ENCODE measurements around the gene C1QTNF9. TPM values are rescaled to one million over a fixed set of nuclear protein-coding genes. Genes with fewer than 3 reads are reported as not detected.
"Not testable (repeated sequence)": the region's sequence is repeated elsewhere in the genome, so short reads cannot be mapped to it uniquely, and the experiment has no call there.

C1QTNF9 gene
- total RNA-seq, 1 donor from 2014 or later = not detected

- Mint-ChIP-seq H3K4me3 (ENCODE audit: unreplicated experiment) (no peak overlapping the region), H3K27ac (ENCODE audit: unreplicated experiment) (no peak overlapping the region), H3K9me3 (ENCODE audit: low read depth) (no peaks in the 10 kb centered on the region), H3K27me3 (ENCODE audit: low read depth) (peaks cover 20% of the 10 kb centered on the region), H3K4me1 (ENCODE audit: low read depth) (no peaks in the 10 kb centered on the region), H3K36me3 (ENCODE audit: low read depth) (no peaks in the 10 kb centered on the region)
- no peak for DNase-seq (ENCODE audit: low spot score)
- no peak for TF ChIP-seq CTCF (IDR thresholded peaks at IDR 0.05)
These were observed 13.8 kb downstream of the C1QTNF9 start for GRCh38 chr13:24323036-24323738.

GRCh38 chr13:24323739-24324075 lies 14.3 kb downstream of the C1QTNF9 start:
- no peaks in the 10 kb centered on the region for H3K4me1 Mint-ChIP-seq (ENCODE audit: low read depth)
- TF ChIP-seq CTCF (IDR thresholded peaks at IDR 0.05) = no peak
- H3K4me3 Mint-ChIP-seq (ENCODE audit: unreplicated experiment) = no peak overlapping the region
- H3K9me3 Mint-ChIP-seq (ENCODE audit: low read depth) = no peaks in the 10 kb centered on the region
- peaks cover 23% of the 10 kb centered on the region for H3K27me3 Mint-ChIP-seq (ENCODE audit: low read depth)
- H3K27ac Mint-ChIP-seq (ENCODE audit: unreplicated experiment) = no peak overlapping the region
- H3K36me3 Mint-ChIP-seq (ENCODE audit: low read depth) = no peaks in the 10 kb centered on the region
- DNase-seq (ENCODE audit: low spot score) = no peak

- not testable (repeated sequence) for H3K27ac Mint-ChIP-seq (ENCODE audit: unreplicated experiment); H3K4me1 Mint-ChIP-seq (ENCODE audit: low read depth); H3K9me3 Mint-ChIP-seq (ENCODE audit: low read depth); DNase-seq (ENCODE audit: low spot score); H3K36me3 Mint-ChIP-seq (ENCODE audit: low read depth); H3K4me3 Mint-ChIP-seq (ENCODE audit: unreplicated experiment)
- peaks cover 33% of the 10 kb centered on the region for H3K27me3 Mint-ChIP-seq (ENCODE audit: low read depth)
These were observed 18.2 kb downstream of the C1QTNF9 start for GRCh38 chr13:24327598-24327997.

- no peak for TF ChIP-seq CTCF (IDR thresholded peaks at IDR 0.05)
- Mint-ChIP-seq H3K4me1 (ENCODE audit: low read depth) (no peaks in the 10 kb centered on the region), H3K9me3 (ENCODE audit: low read depth) (no peaks in the 10 kb centered on the region), H3K27ac (ENCODE audit: unreplicated experiment) (no peak overlapping the region), H3K36me3 (ENCODE audit: low read depth) (no peaks in the 10 kb centered on the region), H3K27me3 (ENCODE audit: low read depth) (peaks cover 34% of the 10 kb centered on the region), H3K4me3 (ENCODE audit: unreplicated experiment) (peak overlapping the region; percentile 38)
- no peak for DNase-seq (ENCODE audit: low spot score)
These were observed 18.8 kb downstream of the C1QTNF9 start for GRCh38 chr13:24328145-24328544.

- H3K27ac Mint-ChIP-seq (ENCODE audit: unreplicated experiment) = no peak overlapping the region
- peaks cover 7% of the 10 kb centered on the region for H3K27me3 Mint-ChIP-seq (ENCODE audit: low read depth)
- no peaks in the 10 kb centered on the region for H3K36me3 Mint-ChIP-seq (ENCODE audit: low read depth)
- no peak for TF ChIP-seq CTCF (IDR thresholded peaks at IDR 0.05)
- DNase-seq (ENCODE audit: low spot score) = no peak
- H3K4me1 Mint-ChIP-seq (ENCODE audit: low read depth) = no peaks in the 10 kb centered on the region
- no peak overlapping the region for H3K4me3 Mint-ChIP-seq (ENCODE audit: unreplicated experiment)
- no peaks in the 10 kb centered on the region for H3K9me3 Mint-ChIP-seq (ENCODE audit: low read depth)
These were observed 29.3 kb downstream of the C1QTNF9 start for GRCh38 chr13:24338721-24339120.

GRCh38 chr13:24339937-24340607 lies 30.7 kb downstream of the C1QTNF9 start:
- DNase-seq (ENCODE audit: low spot score) = no peak
- no peaks in the 10 kb centered on the region for H3K9me3 Mint-ChIP-seq (ENCODE audit: low read depth)
- H3K4me3 Mint-ChIP-seq (ENCODE audit: unreplicated experiment) = no peak overlapping the region
- peaks cover 15% of the 10 kb centered on the region for H3K27me3 Mint-ChIP-seq (ENCODE audit: low read depth)
- no peaks in the 10 kb centered on the region for H3K4me1 Mint-ChIP-seq (ENCODE audit: low read depth)
- H3K36me3 Mint-ChIP-seq (ENCODE audit: low read depth) = no peaks in the 10 kb centered on the region
- H3K27ac Mint-ChIP-seq (ENCODE audit: unreplicated experiment) = no peak overlapping the region
- TF ChIP-seq CTCF (IDR thresholded peaks at IDR 0.05) = no peak

Data from chondrocyte (in vitro differentiated cells).